Measurements from ENCODE around the gene NIPAL4.
A peak's percentile ranks its signal among the peaks of the same experiment; 100 is the strongest.
"Not testable (repeated sequence)": the region's sequence is repeated elsewhere in the genome, so short reads cannot be mapped to it uniquely, and the experiment has no call there.

NIPAL4 gene

DNA sequence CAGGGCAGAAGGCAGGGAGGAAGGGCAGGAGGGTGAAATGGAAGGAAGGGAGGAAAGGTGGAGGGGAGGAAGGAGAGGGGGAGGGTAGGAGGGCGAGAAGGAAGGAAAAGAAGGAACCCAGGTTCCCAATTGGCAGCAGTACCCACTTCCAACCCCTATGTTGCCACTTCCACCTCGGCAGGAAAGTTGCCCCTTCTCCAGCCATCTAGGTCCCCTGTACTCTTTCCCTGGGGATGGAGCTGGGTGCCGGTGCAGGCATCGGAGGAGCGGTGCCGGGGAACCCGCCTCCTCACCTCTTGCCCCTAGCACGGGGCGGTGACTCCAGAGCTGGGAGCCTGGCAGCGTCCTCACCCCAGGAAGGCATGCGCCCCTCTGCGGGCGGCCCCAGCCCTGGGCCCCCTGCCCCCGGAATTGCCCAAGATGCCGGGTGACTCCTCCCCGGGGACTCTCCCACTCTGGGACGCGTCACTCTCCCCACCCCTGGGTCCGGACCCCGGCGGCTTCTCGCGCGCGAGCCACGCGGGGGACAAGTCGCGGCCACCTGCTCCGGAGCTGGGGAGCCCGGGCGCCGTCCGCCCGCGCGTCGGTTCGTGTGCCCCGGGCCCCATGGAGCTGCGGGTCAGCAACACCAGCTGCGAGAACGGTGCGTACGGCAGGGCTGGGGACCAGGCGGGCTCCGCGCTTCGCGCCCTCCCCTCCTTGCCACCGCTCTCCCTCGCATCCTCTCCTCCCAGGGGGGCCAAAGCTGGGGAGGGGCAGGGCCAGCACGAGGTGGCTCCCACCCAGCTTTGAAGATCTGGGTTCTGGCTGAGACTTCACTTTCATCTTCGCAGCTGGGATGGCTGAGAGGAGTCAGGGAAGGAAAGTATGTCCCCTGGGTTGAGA lies at the start of gene NIPAL4:
TSS of gene NIPAL4 (plus strand) at position 499 of the 885 bp plus-strand sequence. CDS start at position 607, 108 bp downstream.
- peak; percentile 40 to 43 for DNase-seq

DNA sequence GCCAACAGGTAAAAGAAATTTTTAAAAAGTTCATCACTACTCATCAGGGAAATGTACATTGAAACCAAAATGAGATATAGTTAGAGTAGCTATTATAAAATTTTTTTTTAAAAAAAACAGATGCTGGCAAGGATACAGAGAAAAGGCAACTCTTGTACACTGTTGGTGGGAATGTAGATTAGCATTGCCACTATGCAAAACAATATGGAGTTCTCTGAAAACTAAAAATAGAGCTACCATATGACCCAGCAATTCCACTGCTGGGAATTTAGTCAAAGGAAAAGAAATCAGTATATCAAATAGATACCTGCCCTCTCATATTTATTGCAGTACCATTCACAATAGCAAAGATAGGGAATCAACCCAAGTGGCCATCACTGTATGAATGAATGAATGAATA lies 44.2 kb upstream of the NIPAL4 start:
- no peak for DNase-seq

- not testable (repeated sequence) for DNase-seq
Measured at GRCh38 chr5:157419521-157419920, 40.5 kb upstream of the NIPAL4 start.

DNA sequence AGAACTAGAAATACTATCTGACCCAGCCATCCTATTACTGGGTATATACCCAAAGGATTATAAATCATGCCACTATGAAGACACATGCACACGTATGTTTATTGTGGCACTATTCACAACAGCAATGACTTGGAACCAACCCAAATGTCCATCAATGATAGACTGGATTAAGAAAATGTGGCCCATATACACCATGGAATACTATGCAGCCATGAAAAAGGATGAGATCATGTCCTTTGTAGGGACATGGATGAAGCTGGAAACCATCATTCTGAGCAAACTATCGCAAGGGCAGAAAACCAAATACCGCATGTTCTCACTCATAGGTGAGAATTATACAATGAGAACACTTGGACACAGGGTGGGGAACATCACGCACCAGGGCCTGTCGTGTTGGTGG lies 30.1 kb upstream of the NIPAL4 start:
- DNase-seq = not testable (repeated sequence)

- peak; percentile 51 to 69 for DNase-seq
Measured at GRCh38 chr5:157431544-157432200, 28.3 kb upstream of the NIPAL4 start.

DNA sequence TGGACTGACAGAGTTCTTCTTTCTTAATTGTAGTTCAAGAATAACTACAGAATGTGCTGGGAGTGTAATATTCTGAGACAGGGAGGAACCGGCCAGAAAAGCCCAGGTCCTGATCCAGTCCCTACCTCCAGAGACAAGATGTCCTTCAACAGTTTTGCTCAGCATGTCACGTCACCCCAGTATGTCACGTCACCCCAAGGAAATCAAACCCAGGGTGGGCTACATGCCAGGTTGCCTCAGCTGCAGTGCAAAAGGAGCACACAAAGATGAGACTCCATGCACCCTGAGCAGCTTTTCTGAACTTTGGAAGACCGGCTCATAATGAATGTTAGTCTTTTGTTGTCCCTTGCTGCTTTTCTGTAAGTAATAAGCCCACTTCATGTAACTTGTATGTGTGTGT lies 25.9 kb upstream of the NIPAL4 start:
- no peak for DNase-seq

DNA sequence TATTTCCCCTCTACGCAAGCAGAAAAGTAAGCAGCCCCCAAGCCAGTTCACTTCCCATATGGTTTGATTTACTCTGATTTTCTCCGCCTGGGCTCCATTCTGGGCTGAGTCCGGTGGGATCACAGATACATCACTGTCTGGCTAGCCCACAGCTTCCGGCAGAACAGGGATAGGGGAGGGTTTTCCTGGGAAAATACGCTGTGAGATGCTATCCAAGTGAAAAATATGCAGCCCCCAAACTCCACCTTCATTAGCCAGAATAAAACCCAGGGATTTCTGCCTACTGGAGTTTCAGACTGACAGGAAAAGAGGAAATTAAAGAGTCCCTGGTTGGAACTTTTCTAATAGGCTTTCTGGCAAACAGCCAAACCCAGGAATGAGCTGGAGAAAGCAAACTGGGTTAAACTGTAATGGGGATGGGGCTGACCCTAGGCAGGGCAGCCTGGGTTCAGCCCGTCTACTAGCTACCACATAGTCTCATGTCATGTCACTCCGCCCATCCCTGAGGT lies 16.9 kb upstream of the NIPAL4 start:
- no peak for DNase-seq

- DNase-seq = no peak
Measured at GRCh38 chr5:157444224-157444623, 15.8 kb upstream of the NIPAL4 start.

DNA sequence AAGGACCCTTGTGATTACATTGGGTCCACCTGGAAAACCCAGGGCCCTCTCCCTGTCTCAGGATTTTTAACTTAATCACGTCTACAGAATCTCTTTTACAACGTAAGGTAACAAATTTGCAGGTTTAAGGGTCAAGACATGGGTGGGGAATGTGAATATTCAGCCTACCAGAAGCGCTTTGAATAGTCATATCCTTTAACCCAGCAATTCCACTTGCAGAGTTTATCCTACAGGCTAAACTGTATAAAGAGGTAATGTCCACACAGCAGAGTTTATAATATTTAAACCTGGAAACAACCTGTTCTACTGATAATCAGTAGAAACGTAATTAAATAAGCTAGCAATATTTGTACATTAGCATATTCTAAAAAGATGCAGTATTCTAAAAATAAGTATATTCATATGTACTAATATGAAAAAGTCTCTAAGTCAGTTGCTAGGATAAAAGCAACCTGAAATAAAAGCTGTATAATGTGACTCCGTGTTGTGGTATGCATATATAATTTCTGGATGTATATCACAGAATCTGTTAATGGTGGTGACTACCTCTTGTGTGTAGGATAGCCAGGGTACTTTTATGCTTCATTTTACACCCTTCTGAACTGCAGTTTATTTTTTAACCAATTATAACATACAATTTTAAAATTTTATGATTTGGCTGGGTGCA lies 14.1 kb upstream of the NIPAL4 start:
- no peak for DNase-seq

DNA sequence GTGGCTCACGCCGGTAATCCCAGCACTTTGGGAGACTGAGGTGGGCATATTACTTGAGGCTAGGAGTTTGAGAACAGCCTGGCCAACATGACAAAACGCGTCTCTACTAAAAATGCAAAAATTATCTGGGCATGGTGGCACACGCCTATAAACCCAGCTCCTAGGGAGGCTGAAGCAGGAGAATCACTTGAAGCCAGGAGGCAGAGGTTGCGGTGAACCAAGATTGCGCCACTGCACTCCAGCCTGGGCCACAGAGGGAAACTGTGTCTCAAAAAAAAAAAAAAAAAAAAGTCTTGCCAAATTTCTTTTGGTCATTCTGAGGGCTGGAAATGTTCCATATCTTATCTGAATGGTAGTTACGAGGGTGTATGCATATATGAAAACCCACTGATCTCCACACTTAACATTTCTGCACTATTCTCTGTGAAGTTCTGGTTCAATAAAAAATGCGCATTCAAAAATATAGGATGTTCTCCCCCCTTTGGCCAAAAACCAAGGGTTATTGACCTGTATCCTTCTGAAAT lies 13.5 kb upstream of the NIPAL4 start:
- no peak for DNase-seq

GRCh38 chr5:157447201-157447637 lies 12.8 kb upstream of the NIPAL4 start:
- DNase-seq = no peak

GRCh38 chr5:157449011-157449723 lies 10.8 kb upstream of the NIPAL4 start:
- no peak for DNase-seq

DNA sequence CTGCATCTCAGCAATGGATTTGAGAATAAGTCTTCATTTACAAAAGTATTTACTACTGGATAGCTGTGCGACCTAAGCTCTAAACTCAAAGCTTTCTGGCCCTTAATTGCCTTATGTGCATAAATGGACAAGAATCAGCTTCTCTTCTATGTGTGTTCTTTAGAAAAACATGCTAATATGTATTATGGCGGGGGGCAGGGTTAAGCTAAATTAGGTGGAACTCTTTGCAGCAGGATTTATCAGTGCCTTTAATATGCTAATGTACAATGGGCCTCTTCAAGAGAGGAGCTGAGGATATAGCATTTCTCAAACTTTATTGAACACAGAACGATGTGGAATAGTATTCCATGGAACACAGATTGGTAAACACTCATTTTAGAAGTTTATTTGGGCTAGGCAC lies 10.0 kb upstream of the NIPAL4 start:
- no peak for DNase-seq

- DNase-seq = no peak
Measured at GRCh38 chr5:157451806-157452205, 8.2 kb upstream of the NIPAL4 start.

DNA sequence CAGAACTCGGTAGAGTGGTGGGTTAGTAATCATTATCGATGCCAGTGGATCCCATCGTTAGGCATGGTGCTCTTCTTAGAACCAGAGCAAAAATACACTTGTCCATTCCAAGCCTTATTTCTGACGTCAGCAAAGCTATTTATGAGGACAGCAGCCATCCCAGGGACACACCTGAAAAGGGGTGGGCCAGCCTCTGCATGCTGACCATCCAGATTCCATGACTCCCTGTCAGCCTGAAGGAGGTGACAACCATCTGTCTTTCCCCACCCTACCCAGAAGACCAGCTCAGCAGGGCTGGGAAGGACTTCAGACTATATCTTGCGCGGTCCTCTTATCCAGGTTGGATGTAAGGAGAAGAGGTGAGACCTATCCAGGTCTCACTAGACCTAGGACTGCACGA lies 5.7 kb upstream of the NIPAL4 start:
- no peak for DNase-seq

- no peak for DNase-seq
Measured at GRCh38 chr5:157455057-157455456, 5.0 kb upstream of the NIPAL4 start.

DNA sequence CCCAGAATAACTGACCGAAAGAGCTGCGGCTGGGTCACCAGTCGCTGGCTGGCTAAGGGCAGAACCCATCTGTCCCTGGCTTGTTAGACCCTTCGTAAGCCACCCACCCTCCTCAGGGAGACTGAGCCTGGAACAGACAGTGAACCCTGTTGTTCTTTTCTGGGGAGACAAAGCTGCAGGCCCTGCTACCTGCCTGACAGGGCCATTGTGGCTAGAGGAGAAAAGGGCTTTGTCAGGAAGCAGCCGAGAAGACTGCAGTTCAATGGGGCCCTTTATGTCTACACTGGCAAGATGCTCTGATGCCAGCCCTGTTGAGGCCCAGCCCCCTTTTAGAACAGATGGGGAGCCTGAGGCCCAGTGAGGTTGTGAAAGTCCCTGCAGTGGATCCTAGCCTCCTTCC lies 3.7 kb upstream of the NIPAL4 start:
- DNase-seq = no peak

DNA sequence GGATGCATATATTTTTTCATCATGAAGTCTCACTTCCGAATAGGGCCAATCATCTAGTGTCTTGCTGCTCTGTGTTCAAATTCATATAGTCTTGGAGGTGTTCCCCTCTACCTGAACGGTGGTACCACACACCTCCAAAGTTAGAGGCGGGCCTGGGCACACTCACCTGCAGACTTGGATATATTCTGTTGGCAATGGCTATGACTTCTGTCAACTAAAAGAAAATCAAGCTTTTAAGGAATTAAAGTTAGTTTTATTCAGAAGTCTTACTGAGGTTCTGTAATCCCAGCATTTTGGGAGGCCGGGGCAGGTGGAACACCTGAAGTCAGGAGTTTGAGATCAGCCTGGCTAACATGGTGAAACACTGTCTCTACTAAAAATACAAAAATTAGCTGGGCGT lies 2.6 kb upstream of the NIPAL4 start:
- DNase-seq = no peak

- no peak for DNase-seq
Measured at GRCh38 chr5:157458835-157459234, 1.2 kb upstream of the NIPAL4 start.

DNA sequence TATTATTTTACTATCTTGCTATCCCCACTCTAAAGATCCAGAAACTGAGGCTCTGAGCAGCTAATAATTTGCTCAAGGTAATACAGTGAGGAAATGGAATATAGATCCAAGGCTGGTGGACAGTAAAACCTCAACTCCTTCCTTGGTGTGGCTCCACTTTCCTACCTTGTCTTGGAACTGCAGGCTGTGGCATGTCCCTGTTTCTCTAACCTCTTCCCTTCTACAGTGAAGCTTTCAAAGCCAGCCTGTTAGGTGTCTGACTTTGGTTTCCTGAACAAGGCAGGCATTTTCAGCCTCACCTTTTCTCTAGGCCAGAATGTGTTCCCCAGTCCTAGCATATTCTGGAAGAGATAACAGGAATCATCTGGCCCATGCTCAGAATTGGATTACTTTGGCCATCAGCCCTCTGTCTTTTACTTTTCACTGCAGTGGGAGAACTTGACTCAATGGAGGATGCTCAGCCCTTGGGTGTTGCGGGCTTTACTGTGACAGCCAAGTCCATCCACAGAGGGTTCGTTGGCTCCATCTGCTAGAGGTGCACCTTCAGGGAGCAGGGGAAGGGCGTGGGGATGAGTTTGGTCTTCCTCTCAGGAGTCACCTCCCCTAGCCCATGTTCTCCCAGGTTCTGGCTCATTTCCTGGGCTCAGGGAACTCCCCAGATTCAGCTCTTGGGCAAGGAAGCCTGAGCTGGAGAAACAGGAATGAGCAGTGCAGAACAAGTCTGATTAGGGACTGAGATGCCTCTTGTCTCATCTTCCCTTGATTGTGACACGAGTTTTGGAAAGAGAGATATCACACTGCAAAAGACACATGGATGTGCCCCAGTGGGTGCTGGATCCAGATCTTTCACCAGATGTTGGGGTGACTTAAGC lies 1.1 kb downstream of the NIPAL4 start:
- no peak for DNase-seq

DNA sequence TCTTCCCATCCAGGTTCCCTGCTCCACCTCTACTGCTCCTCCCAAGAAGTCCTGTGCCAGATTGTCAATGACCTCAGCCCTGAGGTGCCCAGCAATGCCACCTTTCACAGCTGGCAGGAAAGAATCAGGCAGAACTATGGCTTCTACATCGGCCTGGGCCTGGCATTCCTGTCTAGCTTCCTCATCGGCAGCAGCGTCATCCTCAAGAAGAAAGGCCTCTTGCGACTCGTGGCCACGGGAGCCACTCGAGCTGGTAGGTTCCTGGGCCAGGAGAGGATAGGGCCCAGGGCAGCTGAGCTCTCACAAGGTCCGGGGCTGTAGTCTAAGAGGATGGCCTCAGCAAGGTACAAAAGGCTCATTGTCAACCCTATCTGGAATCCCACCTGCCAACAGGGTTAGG lies 3.1 kb downstream of the NIPAL4 start:
- DNase-seq = no peak

Measured in CD4-positive, alpha-beta T cell treated with Interleukin-4 for 1 hour (primary cell).